Fibroblast of villous mesenchyme (primary cell): ENCODE data around the gene AFAP1L1. TPM values are rescaled to one million over a fixed set of nuclear protein-coding genes. Genes with fewer than 3 reads are reported as not detected.
A peak's percentile ranks its signal among the peaks of the same experiment; 100 is the strongest.

Source experiments
- DNase-seq: peaks from one replicate; pipeline ENCODE4 v3.0.0-alpha.2; 2010; ENCODE audit warnings: low read depth
- H3K4me3 ChIP-seq: 2 replicates; pipeline ENCODE4 v1.5.1; 2011; ENCODE audit warnings: low read depth, mild to moderate bottlenecking, low read length
- CTCF ChIP-seq: IDR thresholded peaks from 2 replicates; pipeline ENCODE4 v1.5.1; 2012; ENCODE audit warnings: low read depth, mild to moderate bottlenecking, low read length; ENCODE audit not compliant: insufficient read depth
- total RNA-seq: library from RNA; depleted of rRNA; stranded (reverse); fragments of >200 nt; gene quantifications from 2 replicates; pipeline ENCODE4 v1.2.3, GENCODE V29; 2012

AFAP1L1 gene
- total RNA-seq, 1 donor = 10.8 TPM

- no peak overlapping the region for H3K4me3 ChIP-seq
- peak; percentile 14 for DNase-seq
- TF ChIP-seq CTCF = no peak
Measured at GRCh38 chr5:149283626-149284480, 12.2 kb downstream of the AFAP1L1 start.

- peak; percentile 79 for DNase-seq
- H3K4me3 ChIP-seq = no peak overlapping the region
- no peak for TF ChIP-seq CTCF
Measured at GRCh38 chr5:149284501-149284900, 12.8 kb downstream of the AFAP1L1 start.

DNA sequence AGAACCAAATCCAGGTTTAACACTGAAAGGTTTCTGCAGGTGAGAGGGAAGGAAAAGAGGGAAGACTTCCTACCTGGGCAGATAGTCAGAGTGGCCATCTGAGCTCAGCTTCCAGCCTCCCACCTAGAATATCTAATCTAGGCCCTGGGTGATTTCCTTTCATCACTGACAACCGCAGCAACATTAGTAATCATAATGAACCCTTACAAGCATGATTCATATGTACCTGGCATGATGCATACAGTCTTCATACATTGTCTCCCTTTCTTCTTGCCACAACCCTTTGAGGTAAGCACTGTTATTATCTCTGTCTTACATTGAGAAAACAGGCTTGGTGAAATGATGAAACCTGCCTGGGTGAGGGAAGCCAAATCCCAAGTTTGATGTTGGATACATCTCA, 13.5 kb downstream of the AFAP1L1 start:
- H3K4me3 ChIP-seq = no peak overlapping the region
- no peak for TF ChIP-seq CTCF
- no peak for DNase-seq

GRCh38 chr5:149288436-149288835, 16.8 kb downstream of the AFAP1L1 start:
- no peak for TF ChIP-seq CTCF
- H3K4me3 ChIP-seq = no peak overlapping the region
- no peak for DNase-seq

DNA sequence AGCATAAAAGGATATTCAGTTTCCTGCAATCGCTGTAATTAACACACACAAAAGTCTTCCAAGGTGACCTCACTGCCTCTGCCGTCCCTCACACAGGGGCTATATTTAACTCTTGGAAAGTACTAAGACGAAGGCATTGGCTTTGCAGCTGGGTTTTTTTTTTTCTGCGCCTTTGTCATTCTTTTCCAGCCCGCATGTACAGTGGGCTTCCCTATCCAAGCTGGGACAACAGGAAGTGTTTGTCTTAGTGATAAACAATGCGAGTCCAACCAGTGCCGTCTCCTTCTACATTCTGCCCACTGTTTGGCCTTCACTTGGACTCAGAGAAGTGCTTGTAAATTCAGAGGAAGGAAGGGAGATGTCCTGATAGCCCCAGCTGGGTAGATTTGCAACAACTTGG, 17.6 kb downstream of the AFAP1L1 start:
- no peak for DNase-seq
- no peak overlapping the region for H3K4me3 ChIP-seq
- no peak for TF ChIP-seq CTCF

DNA sequence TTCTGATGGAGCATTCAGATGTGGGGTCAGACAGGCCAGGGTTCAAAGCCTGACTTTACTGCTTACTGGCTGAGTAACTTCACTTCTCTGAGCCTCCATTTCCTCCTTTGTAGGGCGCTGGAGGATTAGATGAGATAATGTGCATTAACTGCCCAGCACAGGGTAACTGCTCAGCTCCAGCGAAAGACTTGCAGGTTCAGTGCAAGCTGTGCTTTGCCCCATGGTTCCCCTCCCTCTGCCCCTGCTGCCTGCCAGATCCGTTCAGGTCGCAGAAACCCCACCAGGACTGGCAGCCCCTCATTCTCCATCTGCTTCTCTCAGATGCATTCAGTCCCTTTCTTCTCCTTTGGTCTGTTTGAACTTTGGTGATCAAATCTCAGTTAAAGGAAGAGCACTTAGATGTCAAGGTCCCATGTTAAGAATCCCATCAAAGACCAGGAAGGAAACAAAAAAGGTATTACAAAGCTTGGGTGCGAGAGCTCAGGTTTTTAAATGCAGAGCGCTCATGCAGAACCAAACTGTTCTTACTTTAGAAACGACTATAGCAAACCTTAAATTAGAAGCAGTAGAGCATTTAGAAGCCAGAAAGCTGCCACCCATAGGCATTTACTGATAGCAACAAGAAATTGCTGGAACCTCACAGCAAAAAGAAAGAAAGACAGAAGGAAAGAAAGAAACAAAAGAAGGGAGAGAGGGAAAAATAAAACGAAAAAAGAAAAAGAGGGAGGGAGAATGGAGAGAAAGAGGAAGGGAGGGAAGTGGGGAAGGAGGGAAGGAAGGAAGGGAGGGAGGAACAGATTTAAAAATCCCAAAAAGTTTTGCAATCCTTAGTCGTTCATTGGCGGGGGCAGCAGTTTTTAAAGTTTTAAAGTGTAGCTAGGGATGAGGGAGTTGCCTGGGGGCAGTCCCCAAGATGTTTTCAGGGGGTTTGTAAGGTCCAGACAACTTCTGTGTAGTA, 23.5 kb downstream of the AFAP1L1 start:
- DNase-seq = no peak
- no peak for TF ChIP-seq CTCF

More for the DNA sequence above, 23.5 kb downstream of the AFAP1L1 start:
- no peak overlapping the region for H3K4me3 ChIP-seq
